DND-41 (cell line): ENCODE data around the gene JCHAIN.

ENCODE experiments used
- ATAC-seq: fragments of 200-7000 bp; cut with Tn5 transposase; 3 replicates; pipeline ENCODE4 v1.9.1; 2021; ENCODE audit warnings: low read depth; ENCODE audit not compliant: insufficient read depth
- DNase-seq: peaks from one replicate; pipeline ENCODE4 v3.0.0-alpha.2; 2020
- H2AFZ ChIP-seq: 2 replicates; pipeline ENCODE4 v1.6.0; 2012; ENCODE audit warnings: low read depth, low read length
- H3K27ac ChIP-seq: 2 replicates; pipeline ENCODE4 v1.5.1; 2012; ENCODE audit warnings: low read length, inconsistent platforms
- H3K27me3 ChIP-seq: fragments of 200-600 bp; sonication (generic); 2 replicates; pipeline ENCODE4 v1.6.0; 2012; ENCODE audit warnings: low read length, mild to moderate bottlenecking, inconsistent platforms; ENCODE audit not compliant: insufficient read depth, poor library complexity
- H3K36me3 ChIP-seq: 2 replicates; pipeline ENCODE4 v1.5.1; 2012; ENCODE audit warnings: low read length, inconsistent platforms; ENCODE audit not compliant: insufficient read depth
- H3K4me1 ChIP-seq: 2 replicates; pipeline ENCODE4 v1.5.1; 2012; ENCODE audit warnings: mild to moderate bottlenecking, low read length; ENCODE audit not compliant: insufficient read depth
- H3K4me2 ChIP-seq: 2 replicates; pipeline ENCODE4 v1.6.0; 2012; ENCODE audit warnings: mild to moderate bottlenecking, moderate library complexity, low read length, inconsistent platforms; ENCODE audit not compliant: insufficient read depth
- H3K4me3 ChIP-seq, 2 experiments: fragments of 200-600 bp in 1 of 2; shearing (Covaris generic) in 1 of 2; 2 replicates each; pipeline ENCODE4 v1.5.1; 2012 to 2016; ENCODE audit warnings: inconsistent platforms in 2 of 2, low read length in 2 of 2, mild to moderate bottlenecking in 2 of 2, low read depth in 1 of 2, moderate library complexity in 1 of 2
- H3K79me2 ChIP-seq: 2 replicates; pipeline ENCODE4 v1.6.0; 2012; ENCODE audit warnings: low read length, inconsistent platforms; ENCODE audit not compliant: insufficient read depth
- H3K9ac ChIP-seq: 2 replicates; pipeline ENCODE4 v1.6.0; 2012; ENCODE audit warnings: low read depth, mild to moderate bottlenecking, inconsistent platforms, low read length, moderate library complexity
- H3K9me3 ChIP-seq: 2 replicates; pipeline ENCODE4 v1.5.1; 2012; ENCODE audit warnings: low read length, moderate library complexity, mild to moderate bottlenecking, inconsistent platforms; ENCODE audit not compliant: insufficient read depth, severe bottlenecking
- H4K20me1 ChIP-seq: 2 replicates; pipeline ENCODE4 v1.6.0; 2012; ENCODE audit warnings: low read length; ENCODE audit not compliant: insufficient read depth
- CTCF ChIP-seq: IDR thresholded peaks from 2 replicates; pipeline ENCODE4 v1.5.1; 2012; ENCODE audit warnings: borderline replicate concordance, low read length, moderate library complexity, mild to moderate bottlenecking; ENCODE audit not compliant: poor library complexity, severe bottlenecking; ENCODE audit errors: extremely low read depth
- EZH2 ChIP-seq: IDR thresholded peaks from 3 replicates; pipeline ENCODE4 v1.6.1; 2012; ENCODE audit warnings: borderline replicate concordance, low read depth, mild to moderate bottlenecking, moderate library complexity, low read length, inconsistent platforms; ENCODE audit not compliant: severe bottlenecking

Gene JCHAIN

DNA sequence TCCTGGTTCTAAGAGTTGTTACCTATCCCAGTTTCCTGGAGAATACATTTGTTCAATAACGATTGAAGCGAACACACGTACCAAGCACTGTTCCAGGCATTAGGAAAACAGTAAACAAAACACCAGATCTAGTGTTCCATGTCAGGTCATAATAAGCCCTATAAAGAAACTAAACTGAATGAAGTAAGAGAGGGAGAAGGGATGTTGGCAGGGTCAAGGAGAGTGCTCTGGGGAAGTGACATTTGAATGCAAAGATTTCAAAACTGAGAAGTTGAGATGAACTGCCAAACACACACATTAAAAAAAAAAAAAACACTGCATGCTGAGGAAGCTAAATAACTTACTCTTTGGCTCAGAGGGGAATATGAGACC, 52.1 kb downstream of the JCHAIN start:
- TF ChIP-seq EZH2 (no peak), CTCF (no peak)
- no peaks in the 10 kb centered on the region for H3K27me3 ChIP-seq
- H3K9ac ChIP-seq = no peak overlapping the region
- no peaks in the 10 kb centered on the region for H3K36me3 ChIP-seq
- H3K79me2 ChIP-seq = no peaks in the 10 kb centered on the region
- H3K4me1 ChIP-seq = peaks cover 19% of the 10 kb centered on the region
- H2AFZ ChIP-seq = no peak overlapping the region
- H3K9me3 ChIP-seq = no peaks in the 10 kb centered on the region
- ATAC-seq = no peak
- no peaks in the 10 kb centered on the region for H4K20me1 ChIP-seq
- no peak for DNase-seq
- H3K4me2 ChIP-seq = peak overlapping the region; percentile 53; the same call in 1 of the 2 replicates
- H3K27ac ChIP-seq = no peak overlapping the region
- no peak overlapping the region for H3K4me3 ChIP-seq

GRCh38 chr4:70613306-70614183, 52.8 kb downstream of the JCHAIN start:
- no peaks in the 10 kb centered on the region for H3K9me3 ChIP-seq
- no peak for DNase-seq
- H3K79me2 ChIP-seq = no peaks in the 10 kb centered on the region
- H3K36me3 ChIP-seq = no peaks in the 10 kb centered on the region
- no peak overlapping the region for H3K9ac ChIP-seq
- peaks cover 19% of the 10 kb centered on the region for H3K4me1 ChIP-seq
- H3K4me3 ChIP-seq = peak overlapping the region in 1 of 2 experiments; percentile 17; a peak in 1 of 4 replicates
- H3K4me2 ChIP-seq = peak overlapping the region; percentile 53
- TF ChIP-seq EZH2 (no peak), CTCF (no peak)
- H4K20me1 ChIP-seq = no peaks in the 10 kb centered on the region
- peak; percentile 64 for ATAC-seq
- H3K27ac ChIP-seq = peak overlapping the region; percentile 27; the same call in 1 of the 2 replicates
- peak overlapping the region; percentile 53 for H2AFZ ChIP-seq
- no peaks in the 10 kb centered on the region for H3K27me3 ChIP-seq

DNA sequence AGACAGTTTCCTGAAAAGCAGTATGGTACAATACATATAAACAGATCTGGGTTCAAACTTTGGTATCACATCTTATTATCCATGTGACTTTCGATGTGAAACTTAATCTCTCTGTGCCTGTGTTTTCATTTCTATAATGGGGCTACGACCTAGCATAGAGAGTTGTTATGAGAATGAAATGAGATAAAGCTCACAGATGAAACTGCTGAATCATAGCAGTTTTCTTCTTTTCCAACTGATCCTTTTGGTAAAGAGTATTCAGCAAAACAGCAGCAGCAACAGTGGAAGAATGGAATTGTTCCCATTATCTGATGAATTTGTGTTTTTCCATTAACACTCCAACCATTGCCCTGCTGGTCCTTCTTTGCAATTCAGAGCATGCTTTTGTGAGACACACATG, 58.0 kb downstream of the JCHAIN start:
- Histone ChIP-seq H3K79me2 (no peaks in the 10 kb centered on the region), H3K4me2 (no peak overlapping the region), H3K9ac (no peak overlapping the region), H3K9me3 (no peaks in the 10 kb centered on the region), H3K27me3 (no peaks in the 10 kb centered on the region), H3K27ac (no peak overlapping the region), H3K4me1 (peaks cover 8% of the 10 kb centered on the region), H3K4me3 (no peak overlapping the region), H3K36me3 (no peaks in the 10 kb centered on the region), H4K20me1 (no peaks in the 10 kb centered on the region), H2AFZ (no peak overlapping the region)
- DNase-seq = no peak
- no peak for ATAC-seq
- TF ChIP-seq CTCF = no peak
- TF ChIP-seq EZH2 = no peak
